Measurements from ENCODE around the gene SPIRE1. TPM values are rescaled to one million over a fixed set of nuclear protein-coding genes. Genes with fewer than 3 reads are reported as not detected.

Gene SPIRE1
- polyA plus RNA-seq, 6 donors from 2014 or later: not detected

- Mint-ChIP-seq H3K9me3 (peaks cover 0 to 4% (median 2%) of the 10 kb centered on the region in 7 donors), H3K4me1 (no peaks in the 10 kb centered on the region), H3K27ac (no peak overlapping the region), H3K36me3 (no peaks in the 10 kb centered on the region), H3K27me3 (no peaks in the 10 kb centered on the region), H3K4me3 (no peak overlapping the region)
- no peak for DNase-seq
- no peak for ATAC-seq (ENCODE audit: low read depth in 2 of 2)
Observed at GRCh38 chr18:12430137-12430990, 227.5 kb downstream of the SPIRE1 start.

GRCh38 chr18:12429556-12429955 is 228.4 kb downstream of the SPIRE1 start:
- H3K36me3 Mint-ChIP-seq: no peaks in the 10 kb centered on the region
- H3K27me3 Mint-ChIP-seq: no peaks in the 10 kb centered on the region
- no peaks in the 10 kb centered on the region for H3K4me1 Mint-ChIP-seq
- no peak overlapping the region for H3K4me3 Mint-ChIP-seq
- peaks cover 0 to 4% (median 2%) of the 10 kb centered on the region in 7 donors for H3K9me3 Mint-ChIP-seq
- DNase-seq (no peak), ATAC-seq (ENCODE audit: low read depth in 2 of 2) (no peak)
- no peak overlapping the region for H3K27ac Mint-ChIP-seq

- no peak overlapping the region for H3K27ac Mint-ChIP-seq
- H3K27me3 Mint-ChIP-seq: no peaks in the 10 kb centered on the region
- peaks cover 0 to 2% (median 0%) of the 10 kb centered on the region in 7 donors for H3K9me3 Mint-ChIP-seq
- ATAC-seq (ENCODE audit: low read depth in 2 of 2) (no peak), DNase-seq (no peak)
- no peaks in the 10 kb centered on the region for H3K4me1 Mint-ChIP-seq
- H3K4me3 Mint-ChIP-seq: no peak overlapping the region
- no peaks in the 10 kb centered on the region for H3K36me3 Mint-ChIP-seq
Observed at GRCh38 chr18:12428923-12429322, 229.0 kb downstream of the SPIRE1 start.

DNA sequence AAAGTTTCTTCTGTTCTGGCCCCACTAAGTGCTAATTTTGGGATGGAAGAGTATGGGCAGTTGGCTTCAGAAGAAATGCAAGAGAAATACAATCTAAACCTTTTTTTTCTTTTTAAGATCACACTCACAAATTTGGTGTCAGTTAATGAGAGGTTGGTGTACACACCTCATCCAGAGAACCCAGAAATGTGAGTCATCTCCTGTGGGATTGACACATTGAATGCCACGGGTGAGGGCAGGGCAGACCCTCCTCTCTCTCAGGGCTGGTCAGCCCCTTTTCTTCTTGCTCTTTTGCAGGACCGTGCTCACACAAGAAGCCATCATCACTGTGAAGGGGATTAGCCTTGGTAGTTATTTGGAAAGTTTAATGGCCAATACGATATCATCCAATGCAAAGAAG is 231.0 kb downstream of the SPIRE1 start:
- no peaks in the 10 kb centered on the region for H3K36me3 Mint-ChIP-seq
- H3K4me3 Mint-ChIP-seq: no peak overlapping the region
- H3K27me3 Mint-ChIP-seq: peaks cover 0 to 9% (median 0%) of the 10 kb centered on the region in 3 donors
- ATAC-seq (ENCODE audit: low read depth in 2 of 2): no peak
- no peak overlapping the region for H3K27ac Mint-ChIP-seq
- no peak for DNase-seq
- no peaks in the 10 kb centered on the region for H3K4me1 Mint-ChIP-seq
- H3K9me3 Mint-ChIP-seq: peaks cover 0 to 2% (median 0%) of the 10 kb centered on the region in 7 donors

GRCh38 chr18:12424252-12424651 is 233.7 kb downstream of the SPIRE1 start:
- Mint-ChIP-seq H3K36me3 (no peaks in the 10 kb centered on the region), H3K4me3 (no peak overlapping the region), H3K27me3 (peaks cover 4 to 16% (median 7%) of the 10 kb centered on the region in 3 donors), H3K27ac (no peak overlapping the region), H3K9me3 (peaks cover 0 to 2% (median 0%) of the 10 kb centered on the region in 7 donors), H3K4me1 (peaks cover 10 to 15% (median 15%) of the 10 kb centered on the region in 3 donors)
- DNase-seq: no peak
- no peak for ATAC-seq (ENCODE audit: low read depth in 2 of 2)

GRCh38 chr18:12423820-12424219 is 234.1 kb downstream of the SPIRE1 start:
- no peaks in the 10 kb centered on the region for H3K36me3 Mint-ChIP-seq
- ATAC-seq (ENCODE audit: low read depth in 2 of 2): no peak
- no peak for DNase-seq
- H3K27me3 Mint-ChIP-seq: peaks cover 4 to 16% (median 7%) of the 10 kb centered on the region in 3 donors
- H3K9me3 Mint-ChIP-seq: peaks cover 0 to 2% (median 0%) of the 10 kb centered on the region in 7 donors
- H3K27ac Mint-ChIP-seq: no peak overlapping the region
- H3K4me1 Mint-ChIP-seq: peaks cover 10 to 15% (median 15%) of the 10 kb centered on the region in 3 donors
- no peak overlapping the region for H3K4me3 Mint-ChIP-seq

- Mint-ChIP-seq H3K36me3 (no peaks in the 10 kb centered on the region), H3K4me3 (peak overlapping the region in 2 of 8 donors; percentile 53 to 60), H3K27ac (no peak overlapping the region), H3K9me3 (peaks cover 0 to 2% (median 0%) of the 10 kb centered on the region in 7 donors), H3K27me3 (peaks cover 4 to 16% (median 7%) of the 10 kb centered on the region in 3 donors), H3K4me1 (peaks cover 13 to 19% (median 15%) of the 10 kb centered on the region in 3 donors)
- no peak for ATAC-seq (ENCODE audit: low read depth in 2 of 2)
- DNase-seq: no peak
Observed at GRCh38 chr18:12423393-12423792, 234.5 kb downstream of the SPIRE1 start.

DNA sequence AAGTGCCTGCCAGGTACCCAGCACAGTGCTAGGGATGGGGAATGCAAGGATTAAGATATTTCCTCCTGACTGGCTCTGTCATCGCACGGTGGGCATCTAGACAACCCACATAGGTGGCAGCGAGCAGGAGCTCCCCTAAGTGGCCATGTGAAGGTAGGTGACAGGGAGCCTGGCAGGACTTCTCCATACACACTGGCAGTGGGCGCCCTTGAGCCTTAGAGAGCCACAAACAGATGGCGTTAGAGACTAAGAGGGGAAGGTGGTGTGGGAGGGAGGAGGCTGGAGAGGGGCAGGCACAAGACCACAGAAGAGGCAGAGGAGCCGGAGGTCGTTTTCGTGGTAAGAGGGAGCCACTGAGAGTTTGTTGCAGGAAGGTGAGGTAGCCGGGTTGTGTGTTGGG is 235.0 kb downstream of the SPIRE1 start:
- Mint-ChIP-seq H3K9me3 (peaks cover 0 to 2% (median 0%) of the 10 kb centered on the region in 7 donors), H3K27ac (no peak overlapping the region), H3K36me3 (no peaks in the 10 kb centered on the region), H3K4me3 (peak overlapping the region in 1 of 8 donors; percentile 30), H3K4me1 (peaks cover 13 to 20% (median 15%) of the 10 kb centered on the region in 3 donors), H3K27me3 (peaks cover 4 to 16% (median 7%) of the 10 kb centered on the region in 3 donors)
- ATAC-seq (ENCODE audit: low read depth in 2 of 2): peak in 1 of 2 donors; percentile 20
- no peak for DNase-seq

GRCh38 chr18:12421732-12422131 is 236.2 kb downstream of the SPIRE1 start:
- peaks cover 4 to 16% (median 7%) of the 10 kb centered on the region in 3 donors for H3K27me3 Mint-ChIP-seq
- no peak overlapping the region for H3K27ac Mint-ChIP-seq
- peaks cover 13 to 20% (median 15%) of the 10 kb centered on the region in 3 donors for H3K4me1 Mint-ChIP-seq
- no peaks in the 10 kb centered on the region for H3K9me3 Mint-ChIP-seq
- no peak for DNase-seq
- peak overlapping the region in 4 of 8 donors; percentile 32 to 91 (median 80) for H3K4me3 Mint-ChIP-seq
- ATAC-seq (ENCODE audit: low read depth in 2 of 2): no peak
- H3K36me3 Mint-ChIP-seq: no peaks in the 10 kb centered on the region

DNA sequence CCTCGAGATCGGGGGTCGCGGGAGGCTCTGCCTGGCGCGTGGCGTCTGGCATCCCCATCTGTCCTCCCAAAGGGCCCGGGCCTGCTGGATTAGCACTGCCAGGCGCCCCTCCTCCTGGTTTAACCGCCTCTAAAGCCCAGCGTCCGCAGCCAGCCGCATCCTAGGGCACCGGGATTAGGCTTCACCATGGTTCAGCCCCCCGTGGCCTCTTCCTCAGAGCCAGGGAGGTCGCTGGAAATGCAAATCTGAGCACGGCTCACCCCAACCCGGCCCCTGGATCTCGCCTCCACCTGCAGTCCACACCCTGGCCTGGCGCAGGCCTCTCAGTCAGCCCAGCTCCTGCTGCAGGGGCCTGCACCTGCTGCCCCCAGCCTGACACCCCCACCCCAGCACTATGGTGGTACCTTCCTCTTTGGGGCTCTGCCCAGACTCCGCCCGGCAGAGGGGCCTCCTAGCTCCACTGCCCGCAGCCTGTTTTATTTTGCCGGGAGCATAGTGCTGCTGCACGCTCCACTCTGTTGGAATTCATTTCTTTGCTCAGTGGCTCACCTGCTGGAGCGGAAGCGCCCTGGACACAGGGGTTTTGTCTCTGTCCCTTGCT is 237.0 kb downstream of the SPIRE1 start:
- Mint-ChIP-seq H3K36me3 (no peaks in the 10 kb centered on the region), H3K27ac (peak overlapping the region in 1 of 6 donors; percentile 47), H3K9me3 (no peaks in the 10 kb centered on the region), H3K4me3 (peak overlapping the region; percentile 80 to 92 (median 88)), H3K4me1 (peaks cover 13 to 20% (median 15%) of the 10 kb centered on the region in 3 donors), H3K27me3 (peaks cover 4 to 16% (median 7%) of the 10 kb centered on the region in 3 donors)
- DNase-seq: no peak
- peak; percentile 19 for ATAC-seq (ENCODE audit: low read depth in 2 of 2)

- DNase-seq: no peak
- H3K9me3 Mint-ChIP-seq: no peaks in the 10 kb centered on the region
- peaks cover 13 to 20% (median 15%) of the 10 kb centered on the region in 3 donors for H3K4me1 Mint-ChIP-seq
- H3K4me3 Mint-ChIP-seq: peak overlapping the region in 2 of 8 donors; percentile 53 to 81
- H3K27ac Mint-ChIP-seq: peak overlapping the region in 1 of 6 donors; percentile 82
- no peaks in the 10 kb centered on the region for H3K36me3 Mint-ChIP-seq
- no peak for ATAC-seq (ENCODE audit: low read depth in 2 of 2)
- H3K27me3 Mint-ChIP-seq: peaks cover 4 to 7% (median 7%) of the 10 kb centered on the region in 3 donors
Observed at GRCh38 chr18:12417687-12418086, 240.2 kb downstream of the SPIRE1 start.

- peaks cover 1 to 4% (median 4%) of the 10 kb centered on the region in 3 donors for H3K27me3 Mint-ChIP-seq
- DNase-seq (no peak), ATAC-seq (ENCODE audit: low read depth in 2 of 2) (no peak)
- peak overlapping the region in 1 of 6 donors; percentile 67 for H3K27ac Mint-ChIP-seq
- no peaks in the 10 kb centered on the region for H3K9me3 Mint-ChIP-seq
- peaks cover 11 to 16% (median 12%) of the 10 kb centered on the region in 3 donors for H3K4me1 Mint-ChIP-seq
- no peak overlapping the region for H3K4me3 Mint-ChIP-seq
- H3K36me3 Mint-ChIP-seq: no peaks in the 10 kb centered on the region
Observed at GRCh38 chr18:12416098-12416729, 241.7 kb downstream of the SPIRE1 start.

- ATAC-seq (ENCODE audit: low read depth in 2 of 2) (no peak), DNase-seq (no peak)
- Mint-ChIP-seq H3K36me3 (no peaks in the 10 kb centered on the region), H3K9me3 (no peaks in the 10 kb centered on the region), H3K27me3 (no peaks in the 10 kb centered on the region), H3K4me3 (no peak overlapping the region), H3K4me1 (peaks cover 4 to 18% (median 16%) of the 10 kb centered on the region in 3 donors), H3K27ac (no peak overlapping the region)
Observed at GRCh38 chr18:12411456-12411855, 246.5 kb downstream of the SPIRE1 start.

All from naive B cell (primary cell).